ENCODE results near the gene JARID2. TPM values are rescaled to one million over a fixed set of nuclear protein-coding genes. Genes with fewer than 3 reads are reported as not detected.

JARID2 gene
- polyA plus RNA-seq, 1 donor from 2014 or later, result 25.5 TPM

- Histone ChIP-seq H3K9me2 (ENCODE audit: insufficient read depth, low read length) (no peaks in the 10 kb centered on the region), H3K4me3 (ENCODE audit: low read length) (no peak overlapping the region), H3F3A (ENCODE audit: insufficient read depth, low read length, poor library complexity, severe bottlenecking) (no peaks in the 10 kb centered on the region), H3K79me2 (replicated peaks; ENCODE audit: insufficient read depth, low read length) (no peaks in the 10 kb centered on the region), H3K9ac (ENCODE audit: low read length) (no peak overlapping the region), H4K20me1 (ENCODE audit: insufficient read depth) (no peaks in the 10 kb centered on the region), H3K9me3 (ENCODE audit: low read length) (no peaks in the 10 kb centered on the region), H3K27ac (ENCODE audit: low read length) (no peak overlapping the region), H3K27me3 (ENCODE audit: insufficient read depth, low read depth, low read length) (no peaks in the 10 kb centered on the region), H3K4me2 (ENCODE audit: low read length) (no peak overlapping the region), H2AFZ (ENCODE audit: low read depth, low read length) (no peak overlapping the region), H3K36me3 (ENCODE audit: insufficient read depth, low read length) (peaks cover 11% of the 10 kb centered on the region)
- no peak for TF ChIP-seq EP300 (conservative IDR thresholded peaks at IDR 0.05; ENCODE audit: poor library complexity, severe bottlenecking)
- no peak for TF ChIP-seq REST (IDR thresholded peaks at IDR 0.05; ENCODE audit: borderline replicate concordance)
- no peak for TF ChIP-seq SMC3 (conservative IDR thresholded peaks at IDR 0.05; ENCODE audit: poor library complexity)
- TF ChIP-seq TAF1 (IDR thresholded peaks at IDR 0.05; ENCODE audit: low read depth), result no peak
- no peak for TF ChIP-seq MXI1 (conservative IDR thresholded peaks at IDR 0.05; ENCODE audit: poor library complexity, severe bottlenecking)
- no peak for TF ChIP-seq EZH2 (IDR thresholded peaks at IDR 0.05; ENCODE audit: borderline replicate concordance, insufficient read depth, low read length, poor library complexity, severe bottlenecking)
- no peak for TF ChIP-seq CTCF (IDR thresholded peaks at IDR 0.05; ENCODE audit: poor library complexity, severe bottlenecking)
- TF ChIP-seq POLR2AphosphoS5 (IDR thresholded peaks at IDR 0.05), result no peak
- TF ChIP-seq RAD21 (conservative IDR thresholded peaks at IDR 0.05), result no peak
Measured at GRCh38 chr6:15507221-15507620, 261.4 kb downstream of the JARID2 start.

GRCh38 chr6:15507746-15508145 lies 261.9 kb downstream of the JARID2 start:
- no peaks in the 10 kb centered on the region for H4K20me1 ChIP-seq (ENCODE audit: insufficient read depth)
- no peak overlapping the region for H3K4me2 ChIP-seq (ENCODE audit: low read length)
- TF ChIP-seq POLR2AphosphoS5 (IDR thresholded peaks at IDR 0.05) (no peak), EZH2 (IDR thresholded peaks at IDR 0.05; ENCODE audit: borderline replicate concordance, insufficient read depth, low read length, poor library complexity, severe bottlenecking) (no peak), SMC3 (conservative IDR thresholded peaks at IDR 0.05; ENCODE audit: poor library complexity) (no peak), RAD21 (conservative IDR thresholded peaks at IDR 0.05) (no peak)
- H3K4me3 ChIP-seq (ENCODE audit: low read length), result no peak overlapping the region
- H3K27me3 ChIP-seq (ENCODE audit: insufficient read depth, low read depth, low read length), result no peaks in the 10 kb centered on the region
- H3K79me2 ChIP-seq (replicated peaks; ENCODE audit: insufficient read depth, low read length), result no peaks in the 10 kb centered on the region
- H3K9me3 ChIP-seq (ENCODE audit: low read length), result no peaks in the 10 kb centered on the region
- no peak overlapping the region for H3K9ac ChIP-seq (ENCODE audit: low read length)
- peaks cover 11% of the 10 kb centered on the region for H3K36me3 ChIP-seq (ENCODE audit: insufficient read depth, low read length)
- no peak overlapping the region for H2AFZ ChIP-seq (ENCODE audit: low read depth, low read length)
- H3F3A ChIP-seq (ENCODE audit: insufficient read depth, low read length, poor library complexity, severe bottlenecking), result no peaks in the 10 kb centered on the region
- H3K27ac ChIP-seq (ENCODE audit: low read length), result no peak overlapping the region
- H3K9me2 ChIP-seq (ENCODE audit: insufficient read depth, low read length), result no peaks in the 10 kb centered on the region
